ENCODE measurements around the gene ZFP30.

- TF ChIP-seq CTCF (IDR thresholded peaks at IDR 0.05) (no peak), REST (IDR thresholded peaks at IDR 0.05; ENCODE audit: low read depth, low read length) (no peak), CHD2 (IDR thresholded peaks at IDR 0.05; ENCODE audit: low read length, partially characterized antibody) (no peak), USF1 (IDR thresholded peaks at IDR 0.05; ENCODE audit: borderline replicate concordance, low read depth) (no peak), SMC3 (IDR thresholded peaks at IDR 0.05; ENCODE audit: low read depth, low read length) (no peak), JUND (IDR thresholded peaks at IDR 0.05) (no peak), TAF1 (IDR thresholded peaks at IDR 0.05; ENCODE audit: borderline replicate concordance, low read depth, low read length) (no peak), EZH2phosphoT487 (IDR thresholded peaks at IDR 0.05; ENCODE audit: borderline replicate concordance, low read depth) (no peak), SIN3A (IDR thresholded peaks at IDR 0.05; ENCODE audit: borderline replicate concordance, low read depth, low read length) (no peak), PBX3 (IDR thresholded peaks at IDR 0.05) (no peak)
Observed at GRCh38 chr19:37698216-37698615, 43.0 kb upstream of the ZFP30 start.

All from SK-N-SH (cell line).